Measurements from ENCODE around the gene ZNF627. TPM values are rescaled to one million over a fixed set of nuclear protein-coding genes. Genes with fewer than 3 reads are reported as not detected.

The ZNF627 gene
- 9.2 and 10.3 TPM in 2 replicates for total RNA-seq

DNA sequence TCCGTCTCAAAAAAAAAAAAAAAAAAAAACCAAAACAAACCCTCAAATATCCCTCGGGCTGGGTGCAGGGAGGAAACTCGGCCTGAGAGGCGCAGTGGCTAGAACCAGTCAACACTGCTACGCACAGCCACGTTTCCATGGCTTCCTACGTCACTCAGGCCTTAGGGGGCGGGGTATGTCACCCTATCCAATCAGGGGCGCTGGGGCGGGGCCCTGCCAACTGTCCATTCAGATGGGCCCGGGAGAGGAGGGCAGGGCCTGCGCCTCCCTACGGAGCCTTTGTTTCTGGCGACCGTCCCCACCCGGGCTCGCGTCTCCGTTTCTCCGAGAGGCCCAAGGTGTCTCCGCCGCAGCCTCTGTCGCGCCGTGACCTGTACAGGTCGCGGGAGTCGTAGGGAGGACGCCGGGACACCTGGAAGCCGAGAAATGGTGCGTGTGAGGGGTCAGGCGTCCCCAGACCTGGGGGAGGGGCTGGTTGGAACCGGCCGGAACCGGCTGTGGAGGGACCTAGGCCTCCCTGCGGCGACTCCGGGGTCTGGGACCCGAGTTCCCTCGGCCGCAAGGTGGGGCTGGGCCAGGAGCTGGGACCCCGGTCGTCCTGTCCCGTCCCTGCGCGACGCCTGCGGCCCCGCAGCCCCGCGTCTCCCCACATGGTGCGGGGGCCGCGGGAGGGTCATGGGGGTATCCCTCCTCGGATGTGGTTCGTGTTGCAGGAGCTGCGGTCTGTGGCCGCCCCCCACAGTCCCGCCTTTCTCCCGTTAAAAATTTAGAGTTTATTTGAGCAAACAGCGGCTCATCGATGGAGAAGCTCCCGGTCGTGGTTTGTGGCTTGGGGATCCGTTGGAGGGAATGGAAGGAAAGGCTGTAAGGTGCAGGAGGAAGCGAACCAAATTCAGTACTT, at the start of gene ZNF627:
TSS of gene ZNF627 (plus strand) at position 282 of the 901 bp plus-strand sequence. CDS start at position 427, 145 bp downstream.

DNA sequence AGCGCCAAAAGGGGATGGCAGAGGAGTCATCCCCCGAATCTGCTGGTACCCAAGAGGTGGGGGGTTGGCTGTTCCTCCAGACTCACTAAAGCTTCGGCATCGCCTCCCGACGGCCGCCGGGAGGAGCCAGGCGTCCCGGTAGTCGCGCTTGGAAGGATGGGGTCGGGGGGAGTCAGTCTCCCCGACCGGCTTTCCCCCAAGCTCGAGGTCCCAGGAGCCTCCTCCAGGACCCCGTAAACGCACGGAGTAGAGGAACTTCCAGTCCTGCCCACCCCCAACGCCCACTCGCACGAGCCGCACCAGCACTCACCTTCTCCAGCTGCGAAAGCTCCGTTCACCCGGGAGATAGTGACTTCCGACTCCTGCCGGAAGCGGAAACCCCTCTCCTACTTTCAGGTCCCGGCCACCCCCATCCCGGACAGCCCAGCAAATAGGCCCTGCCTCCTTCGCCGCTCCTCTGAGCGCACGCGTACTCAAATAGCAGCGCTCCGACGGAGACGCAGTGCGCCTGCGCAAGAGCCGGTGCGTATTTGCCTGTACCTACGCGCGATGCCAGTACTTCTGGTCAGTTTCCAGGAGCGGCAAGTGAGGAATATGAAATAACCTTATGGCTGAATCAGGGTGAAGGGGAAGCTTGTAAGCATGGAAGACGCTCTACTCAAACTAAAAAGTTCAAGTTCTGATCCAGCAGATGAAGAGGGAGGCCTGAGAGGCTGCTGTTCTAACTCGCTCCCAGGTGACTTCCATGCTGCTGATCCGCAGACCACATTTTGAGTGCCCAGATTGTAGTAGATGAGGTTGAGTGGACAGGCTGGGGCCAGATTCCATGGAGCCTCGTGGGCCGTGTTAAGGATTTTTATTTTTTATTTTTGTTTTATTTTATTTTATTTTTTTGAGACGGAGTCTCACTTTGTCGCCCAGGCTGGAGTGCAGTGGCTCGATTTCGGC, 38.1 kb upstream of the ZNF627 start, which contains the start of gene ELOF1:
TSS of gene ELOF1 (minus strand) at position 350 of the 948 bp plus-strand sequence. CDS start 4,883 bp downstream, outside the sequence.

DNA sequence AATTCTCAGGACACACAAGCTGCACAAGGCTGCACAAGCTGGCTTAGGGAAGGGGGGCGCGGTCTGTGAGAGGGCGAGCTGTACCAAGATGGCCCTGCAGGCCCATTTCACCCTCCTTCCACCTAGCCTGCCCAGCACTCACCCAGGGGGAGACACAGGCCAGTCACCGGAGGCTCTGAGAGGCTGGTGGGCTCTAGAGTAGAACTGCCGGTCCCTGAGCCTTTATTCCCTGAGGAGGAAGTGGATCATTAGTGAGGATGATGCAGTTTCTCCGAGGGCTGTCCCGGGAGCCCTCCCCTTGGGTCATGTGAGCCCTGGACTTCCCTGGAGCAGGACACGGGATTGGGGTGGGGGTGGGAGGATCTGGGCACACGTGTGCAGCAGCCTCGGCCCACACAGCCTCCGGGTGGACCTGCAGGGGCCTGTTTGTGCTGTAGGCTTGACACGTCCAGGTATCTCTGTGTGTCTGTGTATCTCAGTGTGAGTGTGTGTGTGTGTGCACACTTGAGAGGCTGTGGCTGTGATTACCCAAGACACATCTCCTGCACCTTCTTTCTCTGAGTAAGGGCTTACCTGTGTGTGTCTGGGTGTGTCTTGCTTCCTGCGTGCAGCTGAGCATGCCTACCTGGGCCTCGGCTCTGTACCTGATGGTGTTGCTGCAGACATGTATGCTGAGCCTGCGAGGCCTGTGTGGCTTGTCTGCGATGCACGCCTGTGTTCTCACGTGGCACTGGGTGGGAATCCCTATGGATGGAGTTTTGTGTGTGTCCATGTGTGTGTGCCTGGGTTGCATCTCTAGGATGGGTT, 19.6 kb upstream of the ZNF627 start, which contains the start of gene ACP5:
TSS of gene ACP5 (minus strand) at position 195 of the 807 bp plus-strand sequence. CDS start 328 bp downstream, outside the sequence.

Other genes with a start within 250 kb of the ZNF627 start
- 7.6 and 9.6 TPM in 2 replicates for gene PLPPR2, start 242.1 kb upstream of the ZNF627 start, total RNA-seq
- 0.59 and 0.73 TPM in 2 replicates for gene SWSAP1, start 222.8 kb upstream of the ZNF627 start, total RNA-seq
- 3.7 and 7.0 TPM in 2 replicates for gene EPOR, start 213.2 kb upstream of the ZNF627 start, total RNA-seq
- gene RGL3, start 178.2 kb upstream of the ZNF627 start, total RNA-seq: 0.37 and 0.98 TPM in 2 replicates
- gene ODAD3, start 162.4 kb upstream of the ZNF627 start, total RNA-seq: 0.39 TPM in 1 of 2 replicates, not detected in the other
- gene PRKCSH, start 161.8 kb upstream of the ZNF627 start, total RNA-seq: 113 and 118 TPM in 2 replicates
- not detected in 2 replicates for gene ELAVL3, start 116.4 kb upstream of the ZNF627 start, total RNA-seq
- 4.5 and 6.2 TPM in 2 replicates for gene ZNF653, start 91.6 kb upstream of the ZNF627 start, total RNA-seq
- gene ECSIT, start 68.3 kb upstream of the ZNF627 start, total RNA-seq: 36.6 and 37.5 TPM in 2 replicates
- 0.39 and 0.73 TPM in 2 replicates for gene CNN1, start 58.6 kb upstream of the ZNF627 start, total RNA-seq
- gene ELOF1, start 38.3 kb upstream of the ZNF627 start, total RNA-seq: 37.1 and 38.9 TPM in 2 replicates
- gene ACP5, start 19.8 kb upstream of the ZNF627 start, total RNA-seq: 0.20 and 0.37 TPM in 2 replicates
- gene ZNF823, start 141.5 kb downstream of the ZNF627 start, total RNA-seq: 1.5 and 2.5 TPM in 2 replicates
- gene ZNF441, start 169.5 kb downstream of the ZNF627 start, total RNA-seq: 4.8 and 5.7 TPM in 2 replicates
- 0.20 and 1.1 TPM in 2 replicates for gene ZNF491, start 201.0 kb downstream of the ZNF627 start, total RNA-seq
- 6.8 and 7.0 TPM in 2 replicates for gene ZNF440, start 216.8 kb downstream of the ZNF627 start, total RNA-seq